DOHH2 (cell line): ENCODE data around the gene ERLEC1.

Experiments used
- CTCF ChIP-seq: fragments of 200-600 bp; sonication (generic); IDR thresholded peaks from one replicate; pipeline ENCODE4 v1.5.1; 2014; ENCODE audit warnings: antibody characterized with exemption, mild to moderate bottlenecking, low read depth, low read length; ENCODE audit not compliant: poor library complexity, severe bottlenecking
- EZH2phosphoT487 ChIP-seq: fragments of 200-600 bp; sonication (generic); IDR thresholded peaks from 2 replicates; pipeline ENCODE4 v1.6.1; 2017; ENCODE audit warnings: borderline replicate concordance, mild to moderate bottlenecking, antibody characterized with exemption, low read length, moderate library complexity, mixed read lengths

DNA sequence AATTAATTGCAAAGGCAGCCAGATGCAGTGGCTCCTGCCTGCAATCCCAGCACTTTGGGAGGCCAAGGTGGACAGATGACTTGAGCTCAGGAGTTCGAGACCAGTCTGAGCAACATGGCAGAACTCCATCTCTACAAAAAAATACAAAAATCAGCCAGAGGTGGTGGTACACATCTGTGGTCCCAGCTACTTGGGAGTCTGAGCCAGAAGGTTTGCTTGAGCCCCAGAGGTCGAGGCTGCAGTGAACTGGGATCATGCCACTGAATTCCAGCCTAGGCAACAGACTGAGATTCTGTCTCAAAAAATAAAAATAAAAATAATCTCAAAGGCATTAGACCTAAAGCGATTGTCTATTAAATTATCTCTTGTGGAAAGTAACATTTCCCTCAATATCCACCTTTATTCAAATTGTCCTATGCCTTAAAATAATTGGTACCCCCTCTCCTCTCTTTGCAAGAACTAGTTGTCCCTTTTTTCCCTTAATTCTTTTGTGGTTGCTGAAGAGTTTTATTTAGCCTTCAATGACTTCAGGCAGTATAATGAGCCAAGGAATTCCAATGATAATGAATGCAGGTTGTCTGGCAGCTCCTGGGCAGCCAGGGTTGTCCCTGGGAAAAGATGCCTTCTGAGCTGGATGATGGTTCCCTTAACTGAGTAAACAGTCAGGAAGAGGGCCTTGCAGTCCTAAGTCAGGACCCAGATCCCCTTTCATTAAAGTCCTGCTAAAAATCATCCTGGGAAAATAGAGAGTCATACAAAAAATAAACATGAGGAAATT, 40.7 kb downstream of the ERLEC1 start:
- no peak for TF ChIP-seq CTCF
- no peak for TF ChIP-seq EZH2phosphoT487
